HG03354 (cell line): ENCODE data around the gene LNX1.
"Not testable (repeated sequence)": the region's sequence is repeated elsewhere in the genome, so short reads cannot be mapped to it uniquely, and the experiment has no call there.

Experiments used
- ATAC-seq: cut with Tn5 transposase; IDR thresholded peaks from one replicate; pipeline ENCODE4 v1.9.1; 2021; ENCODE audit warnings: mild to moderate bottlenecking; ENCODE audit not compliant: unreplicated experiment, poor library complexity, severe bottlenecking

Gene LNX1

GRCh38 chr4:53481586-53481985 lies 109.7 kb downstream of the LNX1 start:
- no peak for ATAC-seq

DNA sequence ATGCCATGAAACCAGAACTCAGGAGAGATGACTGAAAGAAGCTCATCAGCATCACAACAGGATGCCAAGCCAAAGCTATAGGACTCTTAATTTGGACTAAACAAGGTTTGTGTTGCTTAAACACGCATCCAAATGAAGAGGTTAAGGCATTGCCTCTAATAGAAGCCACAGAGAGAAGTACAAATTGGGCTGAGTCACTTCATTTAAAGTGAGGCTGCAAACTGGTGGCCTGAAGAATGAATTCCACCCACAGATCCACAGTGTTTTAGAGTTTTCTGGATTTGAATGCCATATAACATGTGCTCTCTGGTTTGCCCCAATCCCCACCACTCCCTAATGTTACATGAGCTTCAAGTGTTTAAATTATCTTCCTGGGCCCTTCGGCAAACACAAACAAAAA lies 110.4 kb downstream of the LNX1 start:
- no peak for ATAC-seq

DNA sequence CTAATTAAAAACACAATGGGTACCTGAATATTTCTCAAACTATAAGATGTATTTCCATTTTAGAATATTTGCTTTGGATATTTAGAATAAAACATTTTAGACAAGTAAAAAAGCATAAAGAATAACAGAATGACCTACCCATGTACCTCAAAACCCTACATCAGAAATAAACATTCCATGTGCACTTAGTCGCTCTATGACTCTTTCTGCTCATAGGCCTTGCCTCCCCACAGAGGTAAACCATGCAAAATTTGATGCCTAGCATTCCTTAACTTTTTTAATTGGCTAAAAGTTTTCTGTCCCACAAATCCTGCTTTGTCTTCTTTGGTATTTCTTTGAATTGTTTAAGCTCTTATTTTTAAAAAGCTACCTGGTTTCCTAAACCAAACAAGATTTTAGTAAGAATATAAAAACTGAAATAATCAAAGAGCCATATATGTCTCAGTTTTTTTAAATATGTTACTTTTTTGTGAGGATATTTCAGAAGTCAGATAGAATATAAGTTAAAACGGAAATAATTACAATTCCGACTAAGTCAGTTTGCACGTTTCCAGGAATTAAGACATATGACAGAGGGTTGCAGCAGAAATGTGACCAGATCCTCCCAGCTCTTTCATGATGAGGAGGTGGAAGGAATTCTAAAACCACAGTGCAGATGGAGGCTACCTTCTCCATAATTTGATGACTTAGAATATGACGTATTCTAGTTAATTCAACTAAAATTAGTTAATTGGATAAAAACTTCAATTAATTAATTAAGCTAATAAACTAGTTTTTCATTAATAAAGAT lies 111.4 kb downstream of the LNX1 start:
- no peak for ATAC-seq

- no peak for ATAC-seq
Measured at GRCh38 chr4:53478671-53479456, 112.4 kb downstream of the LNX1 start.

- no peak for ATAC-seq
Measured at GRCh38 chr4:53477636-53478035, 113.7 kb downstream of the LNX1 start.

- no peak for ATAC-seq
Measured at GRCh38 chr4:53477038-53477565, 114.2 kb downstream of the LNX1 start.

GRCh38 chr4:53476232-53477037 lies 114.9 kb downstream of the LNX1 start:
- no peak for ATAC-seq

DNA sequence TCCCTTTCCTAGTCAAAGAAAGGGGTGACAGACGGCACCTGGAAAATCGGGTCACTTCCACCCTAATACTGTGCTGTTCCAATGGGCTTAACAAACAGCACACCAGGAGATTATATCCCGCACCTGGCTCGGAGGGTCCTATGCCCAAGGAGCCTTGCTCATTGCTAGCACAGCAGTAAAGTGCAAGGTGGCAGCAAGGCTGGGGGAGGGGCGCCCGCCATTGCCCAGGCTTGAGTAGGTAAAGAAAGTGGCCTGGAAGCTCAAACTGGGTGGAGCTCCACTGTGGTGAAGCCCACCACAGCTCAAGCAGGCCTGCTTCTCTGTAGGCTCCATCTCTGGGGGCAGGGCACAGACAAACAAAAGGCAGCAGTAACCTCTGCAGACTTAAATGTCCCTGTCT lies 124.7 kb downstream of the LNX1 start:
- not testable (repeated sequence) for ATAC-seq

DNA sequence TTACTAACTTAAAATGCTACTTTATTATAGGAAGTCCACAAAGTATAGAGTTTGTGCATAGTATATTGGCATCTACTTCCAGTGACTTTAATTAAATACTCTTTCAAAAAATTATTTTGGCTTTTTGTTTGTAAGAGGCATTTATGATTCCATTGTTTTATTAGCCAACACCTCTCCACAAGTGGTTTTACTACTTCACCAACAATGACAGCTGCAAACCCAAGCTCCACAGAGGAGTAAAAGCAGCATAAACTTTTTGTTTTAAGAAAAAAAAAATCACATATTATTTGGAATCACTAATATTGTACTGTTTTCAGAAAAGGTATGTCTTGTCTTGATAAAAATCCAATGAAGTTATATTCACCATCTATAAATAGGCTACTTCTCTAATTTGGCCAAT lies 125.4 kb downstream of the LNX1 start:
- ATAC-seq = no peak

GRCh38 chr4:53465281-53465680 lies 126.0 kb downstream of the LNX1 start:
- no peak for ATAC-seq

DNA sequence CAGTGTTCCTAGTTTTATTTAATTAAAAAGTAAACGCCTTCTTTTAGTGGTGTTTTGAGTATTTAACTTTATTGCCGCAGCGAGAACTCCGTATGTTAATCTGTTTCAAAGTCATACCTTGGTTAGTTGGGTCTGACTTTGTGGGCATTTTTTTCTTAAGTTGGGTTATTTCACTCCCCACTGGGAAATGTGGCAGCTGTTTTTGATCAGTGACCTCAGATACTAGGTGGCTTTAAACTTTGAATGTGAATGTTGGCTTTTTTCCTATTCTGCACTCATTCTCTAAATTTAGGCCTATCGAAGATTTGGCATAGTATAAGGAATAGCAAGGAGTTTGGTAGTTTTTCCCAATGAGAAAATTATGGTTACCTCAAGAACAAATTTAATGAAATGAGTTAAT lies 127.9 kb downstream of the LNX1 start:
- no peak for ATAC-seq

DNA sequence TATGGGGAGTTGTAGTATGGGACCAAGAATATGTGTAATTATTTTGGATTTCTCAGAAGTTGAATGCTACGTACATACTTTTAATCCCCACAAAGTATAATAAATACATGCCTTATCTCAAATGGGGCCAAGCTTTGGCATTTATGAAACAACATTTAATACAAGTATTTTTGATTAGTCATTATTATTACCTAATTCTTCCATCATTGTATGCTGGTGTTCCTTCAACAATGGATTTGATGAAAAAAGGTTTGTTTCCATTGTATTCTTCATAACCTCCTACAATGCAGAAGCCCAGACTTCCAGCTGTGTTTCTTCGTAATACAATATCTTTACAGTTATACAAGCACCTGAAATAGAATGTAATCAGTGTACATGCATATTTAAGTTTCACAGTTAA lies 130.0 kb downstream of the LNX1 start:
- ATAC-seq = no peak

- ATAC-seq = no peak
Measured at GRCh38 chr4:53459548-53459947, 131.7 kb downstream of the LNX1 start.

DNA sequence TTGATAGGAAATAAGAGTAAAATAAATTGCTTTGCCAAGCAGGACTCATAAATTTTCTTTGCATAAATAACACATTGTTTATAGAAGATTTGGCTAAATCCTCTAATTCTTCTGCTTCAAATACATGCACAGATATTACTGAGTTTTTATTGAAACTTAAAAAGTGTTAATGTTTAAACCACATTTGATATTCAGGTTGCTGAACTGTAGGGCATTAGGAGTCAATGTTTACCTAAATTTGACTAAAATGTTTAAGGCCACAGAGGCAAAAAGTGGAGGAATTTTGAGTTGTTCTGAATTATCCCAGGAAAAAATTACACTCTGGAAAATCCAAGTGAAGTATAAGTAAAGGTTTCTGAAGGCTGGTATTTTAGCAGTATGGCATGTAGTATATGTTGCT lies 135.1 kb downstream of the LNX1 start:
- no peak for ATAC-seq

GRCh38 chr4:53455766-53456165 lies 135.5 kb downstream of the LNX1 start:
- no peak for ATAC-seq

GRCh38 chr4:53453385-53453784 lies 137.9 kb downstream of the LNX1 start:
- no peak for ATAC-seq

GRCh38 chr4:53450773-53451172 lies 140.5 kb downstream of the LNX1 start:
- no peak for ATAC-seq

GRCh38 chr4:53444954-53445353 lies 146.3 kb downstream of the LNX1 start:
- no peak for ATAC-seq

GRCh38 chr4:53441564-53441963 lies 149.7 kb downstream of the LNX1 start:
- ATAC-seq = no peak

GRCh38 chr4:53436251-53436650 lies 155.0 kb downstream of the LNX1 start:
- ATAC-seq = no peak
